Sigmoid colon (tissue), 4 donors: ENCODE measurements around the gene BOLA2.
"Not testable (repeated sequence)": the region's sequence is repeated elsewhere in the genome, so short reads cannot be mapped to it uniquely, and the experiment has no call there.

Source experiments
- EP300 ChIP-seq, 4 donors: sonication (generic); formaldehyde crosslinking; IDR thresholded peaks; one replicate each; pipeline ENCODE4 v1.6.1; 2017; ENCODE audit warnings: antibody characterized with exemption in 4 of 4
- TF ChIP-seq, protein P1 (sequence below), 4 experiments: fragments of 450-650 bp in 3 of 4; fragments of 200-600 bp in 1 of 4; IDR thresholded peaks; one replicate each; pipeline ENCODE4 v1.5.1; 2016 to 2019; ENCODE audit warnings: antibody characterized with exemption in 4 of 4, mild to moderate bottlenecking in 3 of 4, moderate library complexity in 2 of 4

DNA sequence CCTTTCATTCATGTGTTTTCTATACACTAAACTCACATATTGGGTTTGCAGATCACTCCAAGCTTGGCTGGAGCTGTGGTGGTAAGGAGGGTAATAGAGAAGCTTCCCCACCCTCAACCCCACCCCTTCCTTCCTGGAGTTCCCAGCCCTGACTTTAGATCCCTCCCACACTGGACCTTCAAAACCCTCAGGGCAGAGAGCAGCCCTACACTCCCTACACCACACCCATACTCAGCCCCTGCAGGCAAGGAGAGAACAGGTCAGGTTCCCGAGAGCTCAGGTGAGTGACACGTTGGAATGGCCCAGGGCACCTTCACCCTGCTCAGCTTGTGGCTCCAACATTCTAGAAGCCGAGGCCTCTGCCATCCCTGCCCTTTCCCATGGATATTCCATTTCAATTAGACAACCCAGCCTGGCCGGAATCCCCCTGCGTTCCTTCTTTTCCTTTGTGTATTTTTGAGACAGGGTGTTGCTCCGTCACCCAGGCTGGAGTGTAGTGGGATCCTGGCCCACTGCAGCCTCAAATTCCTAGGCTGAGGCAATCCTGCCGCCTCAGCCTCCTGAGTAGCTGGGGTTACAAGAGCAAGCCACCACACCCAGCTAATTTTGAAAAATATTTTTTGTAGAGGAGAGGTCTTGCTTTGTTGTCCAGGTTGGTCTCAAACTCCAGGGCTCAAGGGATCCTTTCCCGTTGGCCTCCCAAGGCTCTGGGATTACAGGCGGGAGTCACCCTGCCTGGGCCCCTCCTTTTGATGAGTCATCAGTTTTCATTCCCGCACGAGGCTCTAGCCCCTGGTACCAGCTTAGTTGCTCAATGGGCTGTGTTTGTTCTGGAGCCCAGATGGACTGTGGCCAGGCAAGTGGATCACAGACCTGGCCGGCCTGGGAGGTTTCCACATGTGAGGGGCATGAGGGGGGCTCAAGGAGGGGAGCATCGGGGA, 5.8 kb upstream of the BOLA2 start, which contains the start of gene SULT1A4:
- TF ChIP-seq, protein P1, sequence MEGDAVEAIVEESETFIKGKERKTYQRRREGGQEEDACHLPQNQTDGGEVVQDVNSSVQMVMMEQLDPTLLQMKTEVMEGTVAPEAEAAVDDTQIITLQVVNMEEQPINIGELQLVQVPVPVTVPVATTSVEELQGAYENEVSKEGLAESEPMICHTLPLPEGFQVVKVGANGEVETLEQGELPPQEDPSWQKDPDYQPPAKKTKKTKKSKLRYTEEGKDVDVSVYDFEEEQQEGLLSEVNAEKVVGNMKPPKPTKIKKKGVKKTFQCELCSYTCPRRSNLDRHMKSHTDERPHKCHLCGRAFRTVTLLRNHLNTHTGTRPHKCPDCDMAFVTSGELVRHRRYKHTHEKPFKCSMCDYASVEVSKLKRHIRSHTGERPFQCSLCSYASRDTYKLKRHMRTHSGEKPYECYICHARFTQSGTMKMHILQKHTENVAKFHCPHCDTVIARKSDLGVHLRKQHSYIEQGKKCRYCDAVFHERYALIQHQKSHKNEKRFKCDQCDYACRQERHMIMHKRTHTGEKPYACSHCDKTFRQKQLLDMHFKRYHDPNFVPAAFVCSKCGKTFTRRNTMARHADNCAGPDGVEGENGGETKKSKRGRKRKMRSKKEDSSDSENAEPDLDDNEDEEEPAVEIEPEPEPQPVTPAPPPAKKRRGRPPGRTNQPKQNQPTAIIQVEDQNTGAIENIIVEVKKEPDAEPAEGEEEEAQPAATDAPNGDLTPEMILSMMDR (IDR thresholded peaks at IDR 0.05), result not testable (repeated sequence)
- not testable (repeated sequence) for TF ChIP-seq EP300 (IDR thresholded peaks at IDR 0.05)
